Stomach smooth muscle (tissue), 2 donors: ENCODE measurements around the gene SPRYD3.

Experiments used
- H3K27ac ChIP-seq: one replicate; pipeline ENCODE4 v1.7.0; 2013; ENCODE audit warnings: mild to moderate bottlenecking, low read length, inconsistent platforms
- H3K27me3 ChIP-seq, 2 donors: one replicate each; pipeline ENCODE4 v1.7.0; 2013; ENCODE audit warnings: low read length in 2 of 2; ENCODE audit not compliant: insufficient read depth in 2 of 2, control insufficient read depth in 1 of 2
- H3K36me3 ChIP-seq, 2 donors: one replicate each; pipeline ENCODE4 v1.7.0; 2013; ENCODE audit warnings: low read length in 2 of 2; ENCODE audit not compliant: control insufficient read depth in 2 of 2, insufficient read depth in 2 of 2
- H3K4me1 ChIP-seq: one replicate; pipeline ENCODE4 v1.7.0; 2013; ENCODE audit warnings: low read length; ENCODE audit not compliant: control insufficient read depth, insufficient read depth
- H3K4me3 ChIP-seq, 2 donors: one replicate each; pipeline ENCODE4 v1.7.0; 2013; ENCODE audit warnings: low read length in 2 of 2
- H3K9ac ChIP-seq, 2 donors: one replicate each; pipeline ENCODE4 v1.7.0; 2013; ENCODE audit warnings: low read length in 2 of 2, mild to moderate bottlenecking in 1 of 2
- H3K9me3 ChIP-seq, 2 donors: one replicate each; pipeline ENCODE4 v1.7.0; 2013; ENCODE audit warnings: low read length in 2 of 2; ENCODE audit not compliant: control insufficient read depth in 2 of 2
- donor health status: healthy.
- donor health status: Pancreatic carcinoma.

Gene SPRYD3

GRCh38 chr12:53074283-53074998 lies 4.7 kb downstream of the SPRYD3 start:
- Histone ChIP-seq H3K9ac (no peak overlapping the region), H3K9me3 (no peaks in the 10 kb centered on the region), H3K27ac (peak overlapping the region; percentile 49), H3K4me1 (peaks cover 66% of the 10 kb centered on the region), H3K36me3 (peaks cover 20 to 39% of the 10 kb centered on the region in 2 donors), H3K27me3 (no peaks in the 10 kb centered on the region), H3K4me3 (peak overlapping the region in 1 of 2 donors; percentile 40)

GRCh38 chr12:53073881-53074280 lies 5.3 kb downstream of the SPRYD3 start:
- Histone ChIP-seq H3K9ac (no peak overlapping the region), H3K9me3 (no peaks in the 10 kb centered on the region), H3K27ac (peak overlapping the region; percentile 49), H3K36me3 (peaks cover 20 to 41% of the 10 kb centered on the region in 2 donors), H3K4me1 (peaks cover 70% of the 10 kb centered on the region), H3K4me3 (peak overlapping the region in 1 of 2 donors; percentile 40), H3K27me3 (no peaks in the 10 kb centered on the region)

- Histone ChIP-seq H3K4me3 (peak overlapping the region in 1 of 2 donors; percentile 29), H3K9me3 (no peaks in the 10 kb centered on the region), H3K4me1 (peaks cover 55% of the 10 kb centered on the region), H3K27me3 (no peaks in the 10 kb centered on the region), H3K27ac (peak overlapping the region; percentile 38), H3K9ac (peak overlapping the region in 1 of 2 donors; percentile 42), H3K36me3 (peaks cover 29 to 47% of the 10 kb centered on the region in 2 donors)
These were observed 7.3 kb downstream of the SPRYD3 start for GRCh38 chr12:53071591-53072551.

- Histone ChIP-seq H3K36me3 (peaks cover 28 to 40% of the 10 kb centered on the region in 2 donors), H3K9me3 (no peaks in the 10 kb centered on the region), H3K27ac (peak overlapping the region; percentile 49), H3K27me3 (no peaks in the 10 kb centered on the region), H3K4me1 (peaks cover 62% of the 10 kb centered on the region), H3K4me3 (no peak overlapping the region), H3K9ac (no peak overlapping the region)
These were observed 8.2 kb downstream of the SPRYD3 start for GRCh38 chr12:53070877-53071492.

GRCh38 chr12:53069621-53070410 lies 9.4 kb downstream of the SPRYD3 start:
- H3K36me3 ChIP-seq: peaks cover 22 to 41% of the 10 kb centered on the region in 2 donors
- H3K9me3 ChIP-seq: no peaks in the 10 kb centered on the region
- peak overlapping the region; percentile 31 for H3K27ac ChIP-seq
- peak overlapping the region in 1 of 2 donors; percentile 62 for H3K9ac ChIP-seq
- H3K27me3 ChIP-seq: no peaks in the 10 kb centered on the region
- no peak overlapping the region for H3K4me3 ChIP-seq
- peaks cover 70% of the 10 kb centered on the region for H3K4me1 ChIP-seq

GRCh38 chr12:53068811-53069585 lies 10.2 kb downstream of the SPRYD3 start:
- peaks cover 18 to 41% of the 10 kb centered on the region in 2 donors for H3K36me3 ChIP-seq
- peak overlapping the region; percentile 46 for H3K27ac ChIP-seq
- no peak overlapping the region for H3K9ac ChIP-seq
- peaks cover 68% of the 10 kb centered on the region for H3K4me1 ChIP-seq
- H3K4me3 ChIP-seq: no peak overlapping the region
- no peaks in the 10 kb centered on the region for H3K27me3 ChIP-seq
- no peaks in the 10 kb centered on the region for H3K9me3 ChIP-seq

- no peak overlapping the region for H3K4me3 ChIP-seq
- no peak overlapping the region for H3K9ac ChIP-seq
- no peaks in the 10 kb centered on the region for H3K9me3 ChIP-seq
- H3K27ac ChIP-seq: peak overlapping the region; percentile 46
- peaks cover 68% of the 10 kb centered on the region for H3K4me1 ChIP-seq
- no peaks in the 10 kb centered on the region for H3K27me3 ChIP-seq
- H3K36me3 ChIP-seq: peaks cover 23 to 42% of the 10 kb centered on the region in 2 donors
These were observed 11.0 kb downstream of the SPRYD3 start for GRCh38 chr12:53067993-53068770.

- H3K4me3 ChIP-seq: no peak overlapping the region
- peak overlapping the region; percentile 31 for H3K27ac ChIP-seq
- H3K27me3 ChIP-seq: no peaks in the 10 kb centered on the region
- no peak overlapping the region for H3K9ac ChIP-seq
- H3K4me1 ChIP-seq: peaks cover 68% of the 10 kb centered on the region
- H3K36me3 ChIP-seq: peaks cover 30 to 49% of the 10 kb centered on the region in 2 donors
- H3K9me3 ChIP-seq: no peaks in the 10 kb centered on the region
These were observed 11.9 kb downstream of the SPRYD3 start for GRCh38 chr12:53067074-53067992.
